CD4-positive, alpha-beta T cell (primary cell): ENCODE results near the gene CDKN1C. TPM values are rescaled to one million over a fixed set of nuclear protein-coding genes. Genes with fewer than 3 reads are reported as not detected.

ENCODE experiments used
- ATAC-seq: fragments of 200-7000 bp; cut with Tn5 transposase; one replicate; pipeline ENCODE4 v1.10.0; 2022; ENCODE audit warnings: mild to moderate bottlenecking; ENCODE audit not compliant: poor library complexity
- CTCF ChIA-PET: fragments of 350-600 bp; sonication (Branson Sonifier 250); formaldehyde crosslinking; loops from one replicate; lab custom pipeline; 2021; ENCODE audit warnings: antibody characterized with exemption, inconsistent platforms; lab: Charles Lee
- POLR2A ChIA-PET: fragments of 350-600 bp; sonication (Branson Sonifier 250); formaldehyde crosslinking; loops from one replicate; lab custom pipeline; 2021; ENCODE audit warnings: antibody characterized with exemption, inconsistent platforms; lab: Charles Lee
- DNase-seq, 14 experiments: peaks; one replicate each; pipeline ENCODE4 v3.0.0-alpha.2; 2013 to 2020; ENCODE audit warnings: mixed read lengths in 2 of 14
- H3K27ac ChIP-seq, 2 donors: one replicate each; pipeline versions ENCODE4 v1.5.1 to v1.7.0; 2013; ENCODE audit warnings: low read length in 2 of 2, low read depth in 1 of 2, mild to moderate bottlenecking in 1 of 2
- H3K27me3 ChIP-seq, 2 experiments: 1 replicate in 1 of 2; 2 replicates in 1 of 2; pipeline versions ENCODE4 v1.6.1 to v1.7.0; 2013; ENCODE audit warnings: low read length in 2 of 2, control low read depth in 1 of 2, mild to moderate bottlenecking in 1 of 2, moderate library complexity in 1 of 2; ENCODE audit not compliant: insufficient read depth in 2 of 2, control insufficient read depth in 1 of 2
- H3K36me3 ChIP-seq: one replicate; pipeline ENCODE4 v1.6.1; 2013; ENCODE audit warnings: low read length, control low read depth; ENCODE audit not compliant: insufficient read depth
- H3K4me1 ChIP-seq: one replicate; pipeline ENCODE4 v1.6.1; 2013; ENCODE audit warnings: low read length, control low read depth; ENCODE audit not compliant: insufficient read depth
- H3K4me3 ChIP-seq: one replicate; pipeline ENCODE4 v1.5.1; 2013; ENCODE audit warnings: mild to moderate bottlenecking, low read length, moderate library complexity
- H3K9me3 ChIP-seq, 2 experiments: 1 replicate in 1 of 2; 2 replicates in 1 of 2; pipeline versions ENCODE4 v1.6.1 to v1.7.0; 2013; ENCODE audit warnings: low read length in 2 of 2, mild to moderate bottlenecking in 2 of 2, control low read depth in 1 of 2, moderate library complexity in 1 of 2; ENCODE audit not compliant: control insufficient read depth in 1 of 2, insufficient read depth in 1 of 2
- H3K27ac Mint-ChIP-seq: one replicate; pipeline ENCODE4 v1.8.0; 2020; ENCODE audit warnings: mixed read lengths
- H3K27me3 Mint-ChIP-seq: one replicate; pipeline ENCODE4 v1.8.0; 2021; ENCODE audit warnings: mixed read lengths
- H3K36me3 Mint-ChIP-seq: one replicate; pipeline ENCODE4 v1.8.0; 2021; ENCODE audit warnings: low read depth, mixed read lengths
- H3K4me1 Mint-ChIP-seq: one replicate; pipeline ENCODE4 v1.8.0; 2021; ENCODE audit warnings: low read depth, mixed read lengths
- H3K4me3 Mint-ChIP-seq: one replicate; pipeline ENCODE4 v1.8.0; 2020; ENCODE audit warnings: mild to moderate bottlenecking, mixed read lengths
- H3K9me3 Mint-ChIP-seq: one replicate; pipeline ENCODE4 v1.8.0; 2020; ENCODE audit warnings: mixed read lengths
- intact Hi-C, 2 experiments: fragments of 100-400 bp; cut with DNase I in 1 of 2; cut with micrococcal nuclease in 1 of 2; formaldehyde crosslinking; loops; one replicate each; pipeline versions ENCODE4 v1.15.1 to v1.9.0; 2023 to 2025; cut with DNase I, micrococcal nuclease
- total RNA-seq, 174 experiments: library from RNA in 2 of 174; stranded (reverse) in 2 of 174; gene quantifications; one replicate each; pipeline ENCODE4 v1.2.3 and lab custom pipeline; 2021 to 2026
- TF ChIP-seq, protein P1 (sequence below): fragments of 200-600 bp; IDR thresholded peaks from one replicate; pipeline ENCODE4 v1.8.0; 2022; ENCODE audit warnings: antibody characterized with exemption, mild to moderate bottlenecking

Gene CDKN1C
- total RNA-seq, 2 experiments from 2014 or later: 1.9 to 2.5 TPM

DNA sequence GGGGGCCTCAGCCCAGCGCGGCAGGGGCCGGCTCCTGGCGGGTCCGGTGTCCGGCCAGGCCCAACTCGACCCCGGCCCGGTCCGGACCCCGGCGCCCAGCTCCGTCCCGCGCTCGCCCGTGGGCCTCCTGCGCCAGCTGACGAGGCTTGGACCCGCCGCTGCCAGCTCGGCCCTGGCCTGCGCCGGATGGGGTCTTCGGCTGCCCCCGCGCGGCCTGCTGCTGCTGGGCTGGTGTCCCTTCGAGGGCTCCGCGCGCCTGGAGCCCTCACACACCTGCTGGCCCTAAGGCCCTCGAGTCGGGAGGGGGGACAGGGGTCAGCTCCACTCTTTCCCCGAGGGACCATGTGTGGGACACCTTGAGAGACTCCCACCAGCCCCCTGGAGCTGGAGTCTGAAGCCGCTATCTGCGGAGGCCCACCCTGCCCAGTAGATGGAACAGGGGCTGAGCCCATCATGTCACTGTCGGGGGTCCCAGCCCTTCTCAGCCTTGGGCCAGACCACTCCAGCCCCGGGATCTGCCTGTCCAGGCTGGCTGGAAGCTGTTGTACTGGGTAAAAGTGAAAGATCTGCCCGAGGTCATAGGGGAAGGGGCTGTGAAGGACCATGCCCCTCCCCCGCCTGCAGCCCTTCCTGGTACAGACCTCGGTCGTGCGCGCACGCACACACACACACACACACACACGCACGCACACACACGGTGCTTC, 768 bp upstream of the CDKN1C start:
- ChIA-PET POLR2A (interaction anchor here (1.2 to 1.3 kb wide), 3 partner anchors 16 to 353 kb away, joined by 3 to 6 read pairs (median 4); no protein-coding TSS in a partner anchor), CTCF (interaction anchor here (9.0 kb wide), 1 partner anchor 354 kb away, joined by 158 read pairs; no protein-coding TSS in a partner anchor)
- intact Hi-C loops: loop anchor here in 1 of 2 experiments (2.0 to 10.0 kb wide), 5 partner anchors 16 to 584 kb away; partner anchors contain the start of genes C11orf21, NAP1L4, TRPM5 and TSPAN32
- ATAC-seq (no peak), DNase-seq (peak in 6 of 14 experiments; percentile 13 to 64 (median 26))
- Mint-ChIP-seq H3K27me3 (no peaks in the 10 kb centered on the region), H3K27ac (peak overlapping the region; percentile 71), H3K4me1 (peaks cover 22% of the 10 kb centered on the region), H3K36me3 (no peaks in the 10 kb centered on the region), H3K9me3 (no peaks in the 10 kb centered on the region), H3K4me3 (peak overlapping the region; percentile 75)
- no peak overlapping the region for H3K4me3 ChIP-seq
- H3K27ac ChIP-seq: no peak overlapping the region
- H3K4me1 ChIP-seq: peaks cover 48% of the 10 kb centered on the region
- no peaks in the 10 kb centered on the region for H3K36me3 ChIP-seq
- TF ChIP-seq, protein P1, sequence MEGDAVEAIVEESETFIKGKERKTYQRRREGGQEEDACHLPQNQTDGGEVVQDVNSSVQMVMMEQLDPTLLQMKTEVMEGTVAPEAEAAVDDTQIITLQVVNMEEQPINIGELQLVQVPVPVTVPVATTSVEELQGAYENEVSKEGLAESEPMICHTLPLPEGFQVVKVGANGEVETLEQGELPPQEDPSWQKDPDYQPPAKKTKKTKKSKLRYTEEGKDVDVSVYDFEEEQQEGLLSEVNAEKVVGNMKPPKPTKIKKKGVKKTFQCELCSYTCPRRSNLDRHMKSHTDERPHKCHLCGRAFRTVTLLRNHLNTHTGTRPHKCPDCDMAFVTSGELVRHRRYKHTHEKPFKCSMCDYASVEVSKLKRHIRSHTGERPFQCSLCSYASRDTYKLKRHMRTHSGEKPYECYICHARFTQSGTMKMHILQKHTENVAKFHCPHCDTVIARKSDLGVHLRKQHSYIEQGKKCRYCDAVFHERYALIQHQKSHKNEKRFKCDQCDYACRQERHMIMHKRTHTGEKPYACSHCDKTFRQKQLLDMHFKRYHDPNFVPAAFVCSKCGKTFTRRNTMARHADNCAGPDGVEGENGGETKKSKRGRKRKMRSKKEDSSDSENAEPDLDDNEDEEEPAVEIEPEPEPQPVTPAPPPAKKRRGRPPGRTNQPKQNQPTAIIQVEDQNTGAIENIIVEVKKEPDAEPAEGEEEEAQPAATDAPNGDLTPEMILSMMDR: no peak
- peaks cover 0 to 4% of the 10 kb centered on the region in 2 experiments for H3K27me3 ChIP-seq
- H3K9me3 ChIP-seq: no peaks in the 10 kb centered on the region

- H3K9me3 Mint-ChIP-seq: no peaks in the 10 kb centered on the region
- no peak overlapping the region for H3K27ac ChIP-seq
- H3K9me3 ChIP-seq: no peaks in the 10 kb centered on the region
- no peaks in the 10 kb centered on the region for H3K27me3 Mint-ChIP-seq
- ATAC-seq: peak; percentile 10
- H3K4me3 Mint-ChIP-seq: peak overlapping the region; percentile 96
- ChIA-PET POLR2A (interaction anchor here (0.6 to 1.3 kb wide), 5 partner anchors 10 to 460 kb away, joined by 3 to 6 read pairs (median 3); partner anchors contain the start of gene KCNQ1), CTCF (interaction anchor here (1.1 kb wide), 1 partner anchor 352 kb away, joined by 5 read pairs; no protein-coding TSS in a partner anchor)
- H3K36me3 ChIP-seq: no peaks in the 10 kb centered on the region
- H3K4me1 Mint-ChIP-seq: peaks cover 19% of the 10 kb centered on the region
- peaks cover 36% of the 10 kb centered on the region for H3K4me1 ChIP-seq
- H3K27ac Mint-ChIP-seq: peak overlapping the region; percentile 77
- TF ChIP-seq, protein P1: peak; percentile 22
- peak in 8 of 14 experiments; percentile 11 to 74 (median 38) for DNase-seq
- H3K4me3 ChIP-seq: peak overlapping the region; percentile 84
- intact Hi-C loops: loop anchor here in 1 of 2 experiments (5.0 to 10.0 kb wide), 4 partner anchors 107 to 583 kb away; partner anchors contain the start of genes C11orf21, NAP1L4, TRPM5 and TSPAN32
- peaks cover 0 to 4% of the 10 kb centered on the region in 2 experiments for H3K27me3 ChIP-seq
- no peaks in the 10 kb centered on the region for H3K36me3 Mint-ChIP-seq
These were observed 428 bp downstream of the CDKN1C start for GRCh38 chr11:2885017-2885677.
